ENCODE data around the gene ESYT1. TPM values are rescaled to one million over a fixed set of nuclear protein-coding genes. Genes with fewer than 3 reads are reported as not detected.

ESYT1 gene
- total and polyA plus RNA-seq, 2 experiments from 2014 or later = 40.0 to 52.3 TPM

DNA sequence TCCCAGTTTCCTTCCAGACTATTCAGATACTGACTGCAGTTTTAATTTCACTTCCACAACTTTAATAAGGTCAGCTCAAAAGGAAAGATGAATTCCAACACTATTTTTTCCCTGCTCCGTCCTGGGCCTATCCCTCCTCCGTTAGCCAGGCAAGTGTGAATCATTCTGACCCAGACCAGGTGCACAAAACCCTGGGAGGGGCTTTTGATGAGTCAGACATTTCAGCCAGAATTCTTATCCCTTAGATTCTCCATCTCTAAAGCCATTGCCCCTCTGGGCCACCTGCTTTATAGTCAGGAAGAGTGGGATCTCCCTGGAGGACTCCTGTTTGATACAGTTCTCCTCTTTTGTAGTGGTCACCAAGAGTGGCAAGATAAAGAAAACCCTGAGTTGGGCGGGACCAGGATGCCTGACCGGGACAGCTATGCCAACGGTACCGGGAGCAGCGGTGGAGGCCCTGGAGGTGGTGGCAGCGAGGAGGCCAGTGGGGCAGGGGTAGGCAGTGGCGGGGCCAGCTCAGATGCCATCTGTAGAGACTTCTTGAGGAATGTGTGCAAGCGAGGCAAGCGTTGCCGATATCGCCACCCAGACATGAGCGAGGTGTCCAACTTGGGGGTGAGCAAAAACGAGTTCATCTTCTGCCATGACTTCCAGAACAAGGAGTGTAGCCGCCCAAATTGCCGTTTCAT, 7.8 kb upstream of the ESYT1 start:
- TF ChIP-seq, protein P1, sequence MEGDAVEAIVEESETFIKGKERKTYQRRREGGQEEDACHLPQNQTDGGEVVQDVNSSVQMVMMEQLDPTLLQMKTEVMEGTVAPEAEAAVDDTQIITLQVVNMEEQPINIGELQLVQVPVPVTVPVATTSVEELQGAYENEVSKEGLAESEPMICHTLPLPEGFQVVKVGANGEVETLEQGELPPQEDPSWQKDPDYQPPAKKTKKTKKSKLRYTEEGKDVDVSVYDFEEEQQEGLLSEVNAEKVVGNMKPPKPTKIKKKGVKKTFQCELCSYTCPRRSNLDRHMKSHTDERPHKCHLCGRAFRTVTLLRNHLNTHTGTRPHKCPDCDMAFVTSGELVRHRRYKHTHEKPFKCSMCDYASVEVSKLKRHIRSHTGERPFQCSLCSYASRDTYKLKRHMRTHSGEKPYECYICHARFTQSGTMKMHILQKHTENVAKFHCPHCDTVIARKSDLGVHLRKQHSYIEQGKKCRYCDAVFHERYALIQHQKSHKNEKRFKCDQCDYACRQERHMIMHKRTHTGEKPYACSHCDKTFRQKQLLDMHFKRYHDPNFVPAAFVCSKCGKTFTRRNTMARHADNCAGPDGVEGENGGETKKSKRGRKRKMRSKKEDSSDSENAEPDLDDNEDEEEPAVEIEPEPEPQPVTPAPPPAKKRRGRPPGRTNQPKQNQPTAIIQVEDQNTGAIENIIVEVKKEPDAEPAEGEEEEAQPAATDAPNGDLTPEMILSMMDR (IDR thresholded peaks at IDR 0.05; ENCODE audit: poor library complexity) = no peak
- TF ChIP-seq EZH2 (IDR thresholded peaks at IDR 0.05; ENCODE audit: borderline replicate concordance) (no peak), EZH2phosphoT487 (IDR thresholded peaks at IDR 0.05; ENCODE audit: low read depth, severe bottlenecking, unreplicated experiment) (no peak)
- Histone ChIP-seq H3K4me1 (ENCODE audit: insufficient read depth) (peaks cover 14% of the 10 kb centered on the region), H2AFZ (no peak overlapping the region), H3K4me2 (no peak overlapping the region), H4K20me1 (ENCODE audit: insufficient read depth, poor library complexity, severe bottlenecking) (peaks cover 2% of the 10 kb centered on the region), H3K27ac (peak overlapping the region; percentile 67), H3K27me3 (no peaks in the 10 kb centered on the region), H3K9me2 (replicated peaks; ENCODE audit: insufficient read depth) (no peaks in the 10 kb centered on the region), H3K4me3 (no peak overlapping the region), H3K79me2 (peaks cover 13% of the 10 kb centered on the region), H3K9me3 (ENCODE audit: low read depth) (no peaks in the 10 kb centered on the region), H3K36me3 (replicated peaks; ENCODE audit: insufficient read depth, low read depth) (no peaks in the 10 kb centered on the region)
- WGBS (ENCODE audit: low lambda C conversion rate, missing lambda C conversion rate) = 93% methylated on average over 17 of the region's 17 CpGs
- DNase-seq (ENCODE audit: low spot score) = no peak

DNA sequence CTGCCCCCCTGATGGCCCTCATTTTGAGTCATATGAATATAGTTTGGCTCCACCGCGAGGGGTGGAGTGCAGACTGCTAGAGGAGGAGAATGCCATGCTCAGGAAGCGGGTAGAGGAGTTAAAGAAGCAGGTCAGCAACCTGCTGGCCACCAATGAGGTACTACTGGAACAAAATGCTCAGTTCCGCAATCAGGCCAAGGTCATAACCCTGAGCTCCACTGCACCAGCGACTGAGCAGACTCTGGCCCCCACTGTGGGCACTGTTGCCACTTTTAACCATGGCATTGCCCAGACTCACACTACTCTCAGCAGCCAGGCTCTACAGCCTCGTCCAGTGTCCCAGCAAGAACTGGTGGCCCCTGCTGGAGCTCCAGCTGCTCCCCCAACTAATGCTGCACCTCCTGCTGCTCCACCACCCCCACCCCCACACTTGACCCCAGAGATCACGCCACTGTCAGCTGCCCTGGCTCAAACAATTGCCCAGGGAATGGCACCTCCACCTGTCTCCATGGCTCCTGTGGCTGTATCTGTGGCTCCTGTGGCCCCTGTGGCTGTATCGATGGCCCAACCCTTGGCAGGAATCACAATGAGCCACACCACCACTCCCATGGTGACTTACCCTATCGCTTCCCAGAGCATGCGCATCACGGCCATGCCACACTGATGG, 6.7 kb upstream of the ESYT1 start:
- Histone ChIP-seq H3K36me3 (replicated peaks; ENCODE audit: insufficient read depth, low read depth) (no peaks in the 10 kb centered on the region), H3K79me2 (peaks cover 14% of the 10 kb centered on the region), H3K27ac (no peak overlapping the region), H3K27me3 (no peaks in the 10 kb centered on the region), H3K4me2 (no peak overlapping the region), H3K4me3 (no peak overlapping the region), H2AFZ (no peak overlapping the region), H3K9me2 (replicated peaks; ENCODE audit: insufficient read depth) (no peaks in the 10 kb centered on the region), H4K20me1 (ENCODE audit: insufficient read depth, poor library complexity, severe bottlenecking) (peaks cover 2% of the 10 kb centered on the region), H3K4me1 (ENCODE audit: insufficient read depth) (peaks cover 15% of the 10 kb centered on the region), H3K9me3 (ENCODE audit: low read depth) (no peaks in the 10 kb centered on the region)
- WGBS (ENCODE audit: low lambda C conversion rate, missing lambda C conversion rate) = 92% methylated on average over 11 of the region's 11 CpGs
- no peak for DNase-seq (ENCODE audit: low spot score)
- TF ChIP-seq, protein P1 (IDR thresholded peaks at IDR 0.05; ENCODE audit: poor library complexity) = no peak
- no peak for TF ChIP-seq EZH2phosphoT487 (IDR thresholded peaks at IDR 0.05; ENCODE audit: low read depth, severe bottlenecking, unreplicated experiment)
- TF ChIP-seq EZH2 (IDR thresholded peaks at IDR 0.05; ENCODE audit: borderline replicate concordance) = no peak

DNA sequence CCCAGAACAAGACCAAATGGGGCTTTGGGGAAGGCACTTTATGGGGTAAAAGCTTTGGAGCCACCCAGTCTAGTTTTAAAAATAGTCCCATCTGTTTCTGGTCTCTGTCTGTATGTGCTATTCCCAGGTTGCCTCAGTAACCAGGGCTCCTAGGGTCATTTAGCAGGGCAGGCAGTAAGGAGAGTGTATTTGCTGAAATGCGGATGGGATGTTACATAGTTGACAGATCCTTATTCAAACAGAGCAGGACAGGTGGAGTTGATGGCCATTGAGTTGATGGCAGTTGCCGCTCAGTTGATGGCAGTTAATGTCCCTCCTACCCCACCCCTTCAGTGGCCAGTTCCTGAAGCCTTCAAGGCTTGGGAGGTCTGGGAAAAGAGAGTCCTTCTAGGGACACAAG, 5.4 kb upstream of the ESYT1 start:
- Histone ChIP-seq H4K20me1 (ENCODE audit: insufficient read depth, poor library complexity, severe bottlenecking) (peaks cover 1% of the 10 kb centered on the region), H3K9me2 (replicated peaks; ENCODE audit: insufficient read depth) (no peaks in the 10 kb centered on the region), H3K4me1 (ENCODE audit: insufficient read depth) (peaks cover 24% of the 10 kb centered on the region), H3K4me3 (no peak overlapping the region), H2AFZ (no peak overlapping the region), H3K79me2 (peaks cover 7% of the 10 kb centered on the region), H3K36me3 (replicated peaks; ENCODE audit: insufficient read depth, low read depth) (no peaks in the 10 kb centered on the region), H3K27ac (no peak overlapping the region), H3K9me3 (ENCODE audit: low read depth) (no peaks in the 10 kb centered on the region), H3K27me3 (no peaks in the 10 kb centered on the region), H3K4me2 (no peak overlapping the region)
- TF ChIP-seq EZH2phosphoT487 (IDR thresholded peaks at IDR 0.05; ENCODE audit: low read depth, severe bottlenecking, unreplicated experiment) = no peak
- DNase-seq (ENCODE audit: low spot score) = no peak
- WGBS (ENCODE audit: low lambda C conversion rate, missing lambda C conversion rate) = 48% methylated on average over 2 of the region's 2 CpGs

DNA sequence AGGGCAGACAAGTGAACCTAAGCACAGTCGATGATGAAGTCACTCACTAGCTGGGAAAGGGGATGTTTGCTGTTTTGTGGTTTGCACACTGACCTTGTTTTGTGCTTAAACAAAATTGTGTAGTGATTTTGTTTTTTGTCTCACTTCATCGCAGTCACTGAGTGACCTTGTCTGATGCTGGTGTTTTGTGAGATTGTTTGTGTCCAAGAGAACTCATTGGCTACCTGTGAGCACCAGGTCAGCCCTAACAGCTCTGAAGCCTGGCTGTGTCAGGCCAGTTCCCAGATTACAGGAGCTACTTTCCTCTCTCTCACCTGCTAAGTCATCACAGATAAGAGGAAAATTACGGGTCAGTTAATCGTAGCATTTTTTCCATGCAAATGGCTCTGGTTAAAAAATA, 3.9 kb upstream of the ESYT1 start:
- H3K9me2 ChIP-seq (replicated peaks; ENCODE audit: insufficient read depth) = no peaks in the 10 kb centered on the region
- H3K79me2 ChIP-seq = peaks cover 10% of the 10 kb centered on the region
- H3K9me3 ChIP-seq (ENCODE audit: low read depth) = no peaks in the 10 kb centered on the region
- H3K27me3 ChIP-seq = no peaks in the 10 kb centered on the region
- no peak overlapping the region for H3K4me3 ChIP-seq
- H3K4me2 ChIP-seq = no peak overlapping the region
- H3K36me3 ChIP-seq (replicated peaks; ENCODE audit: insufficient read depth, low read depth) = no peaks in the 10 kb centered on the region
- 76% methylated on average over 4 of the region's 4 CpGs for WGBS (ENCODE audit: low lambda C conversion rate, missing lambda C conversion rate)
- no peak for DNase-seq (ENCODE audit: low spot score)
- TF ChIP-seq EZH2 (IDR thresholded peaks at IDR 0.05; ENCODE audit: borderline replicate concordance) (no peak), EZH2phosphoT487 (IDR thresholded peaks at IDR 0.05; ENCODE audit: low read depth, severe bottlenecking, unreplicated experiment) (no peak)
- TF ChIP-seq, protein P1 (IDR thresholded peaks at IDR 0.05; ENCODE audit: poor library complexity) = no peak
- no peak overlapping the region for H3K27ac ChIP-seq
- H3K4me1 ChIP-seq (ENCODE audit: insufficient read depth) = peaks cover 19% of the 10 kb centered on the region
- H2AFZ ChIP-seq = no peak overlapping the region
- H4K20me1 ChIP-seq (ENCODE audit: insufficient read depth, poor library complexity, severe bottlenecking) = no peaks in the 10 kb centered on the region
